CD14-positive monocyte (primary cell): ENCODE measurements around the gene SDR42E1. TPM values are rescaled to one million over a fixed set of nuclear protein-coding genes. Genes with fewer than 3 reads are reported as not detected.

Source experiments
- DNase-seq, 3 donors: peaks; one replicate each; pipeline ENCODE4 v3.0.0-alpha.2; 2011 to 2022
- H2AFZ ChIP-seq: 2 replicates; pipeline ENCODE4 v1.6.0; 2012; ENCODE audit warnings: mild to moderate bottlenecking, low read depth, low read length, inconsistent platforms; ENCODE audit not compliant: insufficient read depth, poor library complexity, severe bottlenecking
- H3K27ac ChIP-seq, 2 donors: 1 replicate in 1 of 2; 2 replicates in 1 of 2; pipeline ENCODE4 v1.5.1; 2012 to 2013; ENCODE audit warnings: low read length in 2 of 2, control low read depth in 1 of 2, inconsistent platforms in 1 of 2, low read depth in 1 of 2, mild to moderate bottlenecking in 1 of 2
- H3K27me3 ChIP-seq, 2 donors: one replicate each; pipeline versions ENCODE4 v1.6.0 to v1.6.1; 2011 to 2013; ENCODE audit warnings: low read length in 2 of 2; ENCODE audit not compliant: control insufficient read depth in 2 of 2, insufficient read depth in 2 of 2
- H3K36me3 ChIP-seq, 2 donors: replicated peaks in 1 of 2; 1 replicate in 1 of 2; 2 replicates in 1 of 2; pipeline versions ENCODE4 v1.5.1 to v1.6.1; 2012 to 2013; ENCODE audit warnings: low read length in 2 of 2, control low read depth in 1 of 2, inconsistent platforms in 1 of 2, mild to moderate bottlenecking in 1 of 2; ENCODE audit not compliant: insufficient read depth in 2 of 2, control insufficient read depth in 1 of 2
- H3K4me1 ChIP-seq, 2 donors: 1 replicate in 1 of 2; 2 replicates in 1 of 2; pipeline versions ENCODE4 v1.5.1 to v1.6.1; 2012 to 2013; ENCODE audit warnings: low read length in 2 of 2, control low read depth in 1 of 2, inconsistent platforms in 1 of 2, mild to moderate bottlenecking in 1 of 2, moderate library complexity in 1 of 2; ENCODE audit not compliant: insufficient read depth in 2 of 2, control insufficient read depth in 1 of 2
- H3K4me2 ChIP-seq: replicated peaks from 2 replicates; pipeline ENCODE3; 2012; ENCODE audit warnings: low read length, moderate library complexity, mild to moderate bottlenecking; ENCODE audit not compliant: poor library complexity, severe bottlenecking; ENCODE audit errors: extremely low read depth
- H3K4me3 ChIP-seq, 3 experiments: fragments of 200-600 bp in 1 of 3; sonication (generic) in 1 of 3; replicated peaks in 1 of 3; 1 replicate in 2 of 3; 2 replicates in 1 of 3; pipeline ENCODE4 v1.5.1; 2011 to 2013; ENCODE audit warnings: low read length in 3 of 3, mild to moderate bottlenecking in 3 of 3, control low read depth in 2 of 3, low read depth in 2 of 3, inconsistent platforms in 1 of 3, moderate library complexity in 1 of 3
- H3K79me2 ChIP-seq: 2 replicates; pipeline ENCODE4 v1.6.0; 2012; ENCODE audit warnings: mild to moderate bottlenecking, control low read depth, inconsistent platforms, low read length, moderate library complexity; ENCODE audit not compliant: insufficient read depth
- H3K9ac ChIP-seq: 2 replicates; pipeline ENCODE4 v1.6.0; 2017; ENCODE audit warnings: low read length, mild to moderate bottlenecking; ENCODE audit not compliant: insufficient read depth, poor library complexity, severe bottlenecking
- H3K9me3 ChIP-seq, 2 donors: replicated peaks in 1 of 2; 1 replicate in 1 of 2; 2 replicates in 1 of 2; pipeline versions ENCODE4 v1.5.1 to v1.6.1; 2012 to 2013; ENCODE audit warnings: low read length in 2 of 2, control low read depth in 1 of 2; ENCODE audit not compliant: control insufficient read depth in 1 of 2, insufficient read depth in 1 of 2
- H4K20me1 ChIP-seq: 2 replicates; pipeline ENCODE4 v1.6.0; 2012; ENCODE audit warnings: mild to moderate bottlenecking, low read length, control low read depth, moderate library complexity; ENCODE audit not compliant: insufficient read depth
- H3K27ac Mint-ChIP-seq, 7 donors: one replicate each; pipeline ENCODE4 v1.8.0; 2020; ENCODE audit warnings: mild to moderate bottlenecking in 7 of 7, mixed read lengths in 7 of 7, moderate library complexity in 6 of 7, inconsistent platforms in 2 of 7
- H3K27me3 Mint-ChIP-seq, 3 donors: one replicate each; pipeline ENCODE4 v1.8.0; 2021 to 2022; ENCODE audit warnings: low read depth in 3 of 3, mild to moderate bottlenecking in 3 of 3, mixed read lengths in 3 of 3, moderate library complexity in 3 of 3, inconsistent platforms in 1 of 3
- H3K36me3 Mint-ChIP-seq, 2 donors: one replicate each; pipeline ENCODE4 v1.8.0; 2020; ENCODE audit warnings: mixed read lengths in 2 of 2, inconsistent platforms in 1 of 2, mild to moderate bottlenecking in 1 of 2
- H3K4me1 Mint-ChIP-seq: one replicate; pipeline ENCODE4 v1.8.0; 2020; ENCODE audit warnings: mild to moderate bottlenecking, mixed read lengths
- H3K4me3 Mint-ChIP-seq, 2 donors: one replicate each; pipeline ENCODE4 v1.8.0; 2020; ENCODE audit warnings: mild to moderate bottlenecking in 2 of 2, mixed read lengths in 2 of 2, moderate library complexity in 1 of 2
- H3K9me3 Mint-ChIP-seq, 7 donors: one replicate each; pipeline ENCODE4 v1.8.0; 2020 to 2022; ENCODE audit warnings: mixed read lengths in 7 of 7, mild to moderate bottlenecking in 6 of 7, moderate library complexity in 6 of 7, inconsistent platforms in 2 of 7
- CTCF ChIP-seq: fragments of 200-600 bp; IDR thresholded peaks from one replicate; pipeline ENCODE4 v1.8.0; 2022; ENCODE audit warnings: antibody characterized with exemption, mild to moderate bottlenecking
- WGBS: methylation state at CpG from one replicate; pipeline ENCODE4 v1.1.5; 2013; ENCODE audit warnings: missing lambda C conversion rate; ENCODE audit not compliant: insufficient coverage; 5-methylcytosine and 5-hydroxymethylcytosine counted together
- intact Hi-C, 2 donors: fragments of 100-400 bp; cut with micrococcal nuclease; formaldehyde crosslinking; loops; one replicate each; pipeline versions ENCODE4 v1.15.0 to v1.15.1; 2023
- polyA plus RNA-seq, 3 donors: library from polyadenylated mRNA; depleted of rRNA in 1 of 3; unstranded in 2 of 3; stranded (reverse) in 1 of 3; fragments of 300-500 nt in 2 of 3; fragments of >200 nt in 1 of 3; fragmentation: Illumina TruSeq in 2 of 3; gene quantifications; 1 replicate in 2 of 3; 2 replicates in 1 of 3; pipeline ENCODE4 v1.2.3, GENCODE V29; 2012 to 2021

Gene SDR42E1
- polyA plus RNA-seq, 3 donors: under 0.01 TPM; not detected in 2

DNA sequence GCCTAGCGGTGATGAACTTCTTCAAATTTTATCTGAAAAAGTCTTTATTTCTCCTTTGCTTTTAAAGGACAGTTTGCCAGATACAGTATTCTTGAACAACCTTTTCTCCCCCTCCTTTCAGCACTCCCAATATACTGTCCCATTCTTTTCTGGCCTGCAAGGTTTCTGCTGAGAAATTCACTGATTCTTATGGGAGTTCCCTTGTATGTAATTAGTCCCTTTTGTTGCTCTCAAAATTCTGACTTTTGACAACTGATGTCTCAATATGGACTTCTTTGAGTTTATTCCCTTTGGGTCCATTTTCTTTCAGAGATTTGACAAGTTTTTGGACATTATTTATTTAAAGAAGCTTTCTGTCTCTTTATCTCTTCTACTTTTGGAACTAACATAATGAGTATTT, 39.4 kb downstream of the SDR42E1 start:
- H3K9me3 ChIP-seq: peaks cover 8 to 12% of the 10 kb centered on the region in 2 donors
- no peaks in the 10 kb centered on the region for H3K79me2 ChIP-seq
- H3K27me3 ChIP-seq: peaks cover 0 to 3% of the 10 kb centered on the region in 2 donors
- Mint-ChIP-seq H3K9me3 (peaks cover 7 to 21% (median 16%) of the 10 kb centered on the region in 7 donors), H3K4me1 (peaks cover 4% of the 10 kb centered on the region), H3K36me3 (no peaks in the 10 kb centered on the region), H3K27ac (no peak overlapping the region), H3K4me3 (no peak overlapping the region), H3K27me3 (peaks cover 0 to 5% (median 4%) of the 10 kb centered on the region in 3 donors)
- no peaks in the 10 kb centered on the region for H3K4me1 ChIP-seq
- no CpG with 5 or more reads among the region's 1 CpG for WGBS
- DNase-seq: no peak
- H3K36me3 ChIP-seq: no peaks in the 10 kb centered on the region
- no peak overlapping the region for H2AFZ ChIP-seq
- no peaks in the 10 kb centered on the region for H4K20me1 ChIP-seq
- H3K4me2 ChIP-seq: no peak overlapping the region
- no peak for TF ChIP-seq CTCF
- H3K4me3 ChIP-seq: no peak overlapping the region
- intact Hi-C loops: no loop called here
- H3K9ac ChIP-seq: no peak overlapping the region
- H3K27ac ChIP-seq: no peak overlapping the region

DNA sequence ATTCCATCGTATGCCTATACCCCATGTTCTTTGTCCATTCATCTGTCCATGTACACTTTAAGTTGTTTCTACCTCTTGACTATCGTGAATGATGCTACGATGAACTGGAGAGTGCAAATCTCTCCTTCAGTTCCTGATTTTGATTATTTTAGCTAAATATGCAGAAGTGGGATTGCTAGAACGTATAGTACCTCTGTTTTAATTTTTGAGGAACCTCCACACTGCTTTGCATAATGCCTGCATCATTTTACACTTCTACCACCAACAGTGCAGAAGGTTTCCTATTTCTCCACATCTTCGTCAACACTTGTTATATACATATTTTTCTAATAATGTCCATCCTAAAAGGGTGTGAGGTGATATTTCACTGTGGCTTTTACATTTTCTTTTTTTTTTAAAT, 43.9 kb downstream of the SDR42E1 start:
- H3K27ac Mint-ChIP-seq: no peak overlapping the region
- Histone ChIP-seq H3K79me2 (no peaks in the 10 kb centered on the region), H2AFZ (no peak overlapping the region), H3K36me3 (no peaks in the 10 kb centered on the region), H4K20me1 (no peaks in the 10 kb centered on the region), H3K27ac (no peak overlapping the region), H3K9ac (no peak overlapping the region), H3K27me3 (no peaks in the 10 kb centered on the region), H3K4me2 (no peak overlapping the region), H3K9me3 (peaks cover 2 to 8% of the 10 kb centered on the region in 2 donors), H3K4me3 (no peak overlapping the region), H3K4me1 (no peaks in the 10 kb centered on the region)
- no CpG with 5 or more reads among the region's 5 CpGs for WGBS
- DNase-seq: peak; percentile 11 to 28 (median 25)
- intact Hi-C loops: no loop called here
- H3K4me1 Mint-ChIP-seq: peaks cover 4% of the 10 kb centered on the region
- H3K4me3 Mint-ChIP-seq: no peak overlapping the region
- H3K36me3 Mint-ChIP-seq: no peaks in the 10 kb centered on the region
- H3K27me3 Mint-ChIP-seq: peaks cover 2 to 6% (median 3%) of the 10 kb centered on the region in 3 donors
- H3K9me3 Mint-ChIP-seq: peaks cover 6 to 17% (median 12%) of the 10 kb centered on the region in 7 donors
- no peak for TF ChIP-seq CTCF
